Endothelial cell of umbilical vein (primary cell): ENCODE results near the gene NRAS. TPM values are rescaled to one million over a fixed set of nuclear protein-coding genes. Genes with fewer than 3 reads are reported as not detected.

ENCODE experiments used
- BruUV-seq: library from RNA; stranded (reverse); fragments of 400-500 nt; replicated peaks from 2 replicates; lab custom pipeline; 2021; lab: Mats Ljungman, UMichigan
- CTCF ChIA-PET: fragments of 300-600, 350-600 bp; sonication (Branson Sonifier 250); formaldehyde crosslinking; loops from one replicate; lab custom pipeline; 2021; ENCODE audit warnings: antibody characterized with exemption, inconsistent platforms; lab: Charles Lee
- POLR2A ChIA-PET: fragments of 300-600, 350-600 bp; sonication (Branson Sonifier 250); formaldehyde crosslinking; loops from one replicate; lab custom pipeline; 2021; ENCODE audit warnings: antibody characterized with exemption, inconsistent platforms; lab: Charles Lee
- DNase-seq: peaks from one replicate; pipeline ENCODE4 v3.0.0-alpha.2; 2011; ENCODE audit warnings: low read depth, low spot score
- FAIRE-seq: peaks from 2 replicates; lab custom pipeline; 2011; peaks lifted over from hg19 to GRCh38; lab: Jason Lieb, UNC
- H2AFZ ChIP-seq: 2 replicates; pipeline ENCODE4 v1.6.0; 2012; ENCODE audit warnings: low read depth, low read length, control low read depth, inconsistent platforms
- H3K27ac ChIP-seq: 2 replicates; pipeline ENCODE4 v1.5.1; 2011; ENCODE audit warnings: low read depth, mild to moderate bottlenecking, control low read depth, low read length, moderate library complexity; ENCODE audit not compliant: insufficient read depth
- H3K27me3 ChIP-seq, 2 experiments: 2 replicates each; pipeline versions ENCODE4 v1.6.0 to v1.6.1; 2011; ENCODE audit warnings: low read length in 2 of 2, mixed read lengths in 1 of 2; ENCODE audit not compliant: control insufficient read depth in 2 of 2, insufficient read depth in 2 of 2
- H3K36me3 ChIP-seq, 2 experiments: 2 replicates in 1 of 2; 3 replicates in 1 of 2; pipeline ENCODE4 v1.5.1; 2011; ENCODE audit warnings: low read length in 2 of 2, mild to moderate bottlenecking in 1 of 2, moderate library complexity in 1 of 2; ENCODE audit not compliant: control insufficient read depth in 2 of 2, insufficient read depth in 2 of 2; ENCODE audit errors: extremely low read depth in 1 of 2
- H3K4me1 ChIP-seq: 3 replicates; pipeline ENCODE4 v1.5.1; 2011; ENCODE audit warnings: mild to moderate bottlenecking, low read length; ENCODE audit not compliant: control insufficient read depth, insufficient read depth; ENCODE audit errors: extremely low read depth
- H3K4me2 ChIP-seq: 2 replicates; pipeline ENCODE4 v1.6.1; 2011; ENCODE audit warnings: low read length, control low read depth, mixed read lengths; ENCODE audit not compliant: insufficient read depth
- H3K4me3 ChIP-seq, 3 experiments: fragments of 200-600 bp in 1 of 3; sonication (generic), shearing (Covaris generic) in 1 of 3; replicated peaks in 1 of 3; 2 replicates each; pipeline ENCODE4 v1.5.1; 2011 to 2016; ENCODE audit warnings: control low read depth in 3 of 3, low read length in 3 of 3, mild to moderate bottlenecking in 2 of 3, inconsistent platforms in 1 of 3, low read depth in 1 of 3, moderate library complexity in 1 of 3; ENCODE audit not compliant: insufficient read depth in 1 of 3
- H3K79me2 ChIP-seq: 2 replicates; pipeline ENCODE4 v1.6.0; 2012; ENCODE audit warnings: low read length, inconsistent platforms; ENCODE audit not compliant: control insufficient read depth, insufficient read depth
- H3K9ac ChIP-seq: replicated peaks from 2 replicates; pipeline ENCODE3; 2011; ENCODE audit warnings: low read length, control low read depth; ENCODE audit not compliant: insufficient read depth; ENCODE audit errors: extremely low read depth
- H3K9me1 ChIP-seq: replicated peaks from 3 replicates; pipeline ENCODE4 v1.6.0; 2011; ENCODE audit warnings: mild to moderate bottlenecking, low read length; ENCODE audit not compliant: control insufficient read depth, insufficient read depth; ENCODE audit errors: extremely low read depth
- H3K9me3 ChIP-seq: replicated peaks from 2 replicates; pipeline ENCODE4 v1.5.1; 2012; ENCODE audit warnings: low read length, inconsistent platforms; ENCODE audit not compliant: control insufficient read depth, insufficient read depth
- H4K20me1 ChIP-seq: replicated peaks from 2 replicates; pipeline ENCODE3; 2011; ENCODE audit warnings: mild to moderate bottlenecking, low read length; ENCODE audit not compliant: control insufficient read depth, insufficient read depth; ENCODE audit errors: extremely low read depth
- CTCF ChIP-seq, 2 donors: IDR thresholded peaks; 1 replicate in 1 of 2; 2 replicates in 1 of 2; pipeline ENCODE4 v1.5.1; 2011; ENCODE audit warnings: low read length in 2 of 2, mild to moderate bottlenecking in 2 of 2, moderate library complexity in 2 of 2, control low read depth in 1 of 2, inconsistent platforms in 1 of 2, low read depth in 1 of 2; ENCODE audit not compliant: insufficient read depth in 1 of 2; ENCODE audit errors: extremely low read depth in 1 of 2
- EZH2 ChIP-seq: IDR thresholded peaks from 2 replicates; pipeline ENCODE4 v1.6.1; 2012; ENCODE audit warnings: borderline replicate concordance, low read depth, mild to moderate bottlenecking, moderate library complexity, low read length, inconsistent platforms; ENCODE audit not compliant: severe bottlenecking
- FOS ChIP-seq: IDR thresholded peaks from 2 replicates; pipeline ENCODE4 v1.6.1; 2011; ENCODE audit warnings: mild to moderate bottlenecking, low read length, moderate library complexity, borderline replicate concordance; ENCODE audit not compliant: insufficient read depth
- GATA2 ChIP-seq: IDR thresholded peaks from 2 replicates; pipeline ENCODE4 v1.7.0; 2011; ENCODE audit warnings: low read depth, mild to moderate bottlenecking, moderate library complexity, mixed read lengths, low read length; ENCODE audit not compliant: insufficient read length, insufficient read depth
- JUN ChIP-seq: IDR thresholded peaks from 2 replicates; pipeline ENCODE4 v1.6.1; 2011; ENCODE audit warnings: borderline replicate concordance, low read depth; ENCODE audit not compliant: insufficient read length, insufficient read depth
- MAX ChIP-seq: IDR thresholded peaks from 2 replicates; pipeline ENCODE4 v1.6.1; 2011; ENCODE audit not compliant: insufficient read depth, insufficient read length
- MYC ChIP-seq: IDR thresholded peaks from one replicate; pipeline ENCODE4 v1.6.1; 2011; ENCODE audit warnings: mild to moderate bottlenecking, low read depth, low read length
- POLR2A ChIP-seq: IDR thresholded peaks from 2 replicates; pipeline ENCODE4 v1.6.1; 2012; ENCODE audit warnings: low read depth, mild to moderate bottlenecking, control low read depth, low read length
- POLR2AphosphoS5 ChIP-seq: IDR thresholded peaks from 2 replicates; pipeline ENCODE4 v1.6.1; 2012; ENCODE audit warnings: low read depth, mild to moderate bottlenecking, control low read depth, low read length, moderate library complexity; ENCODE audit not compliant: insufficient read depth
- dilution Hi-C: fragments of 300-500 bp; cut with MboI; formaldehyde crosslinking; loops from one replicate; pipeline ENCODE4 v1.15.0; 2019; ENCODE audit warnings: low sequenced_read_pairs; ENCODE audit not compliant: extremely low pct_ligation_motif_present
- intact Hi-C: fragments of 100-400 bp; cut with micrococcal nuclease; formaldehyde crosslinking; loops from one replicate; pipeline ENCODE4 v1.10.0; 2022
- polyA plus RNA-seq, 4 experiments: library from polyadenylated mRNA; depleted of rRNA in 3 of 4; stranded (reverse) in 3 of 4; unstranded in 1 of 4; fragments of >200 nt; gene quantifications; 2 replicates each; pipeline versions ENCODE4 v1.2.1 to v1.2.3, GENCODE V29; 2011 to 2012; ENCODE audit warnings: missing spikeins in 1 of 4
- total RNA-seq: library from RNA; stranded (reverse); gene quantifications from 2 replicates; pipeline ENCODE4 v1.2.3, GENCODE V29; 2021

NRAS gene
- total and polyA plus RNA-seq, 2 donors (not counting 3 experiments of a cell fraction or from before 2014, with no cell fraction given) = 29.4 to 76.5 TPM

GRCh38 chr1:114756949-114757454 is 40.4 kb upstream of the NRAS start:
- BruUV-seq = TSS peak; percentile 26
- CTCF ChIA-PET = interaction anchor here (1.3 to 1.4 kb wide), 2 partner anchors 10 to 14 kb away, joined by 4 to 5 read pairs; no protein-coding TSS in a partner anchor
- Histone ChIP-seq H3K9me1 (no peaks in the 10 kb centered on the region), H3K79me2 (peaks cover 56% of the 10 kb centered on the region), H3K9ac (peak overlapping the region; percentile 100), H3K27me3 (no peaks in the 10 kb centered on the region), H3K9me3 (no peaks in the 10 kb centered on the region), H2AFZ (no peak overlapping the region), H3K36me3 (no peaks in the 10 kb centered on the region), H3K27ac (peak overlapping the region; percentile 98), H3K4me1 (peaks cover 28% of the 10 kb centered on the region), H4K20me1 (peaks cover 28% of the 10 kb centered on the region), H3K4me3 (peak overlapping the region; percentile 75 to 93 (median 91)), H3K4me2 (peak overlapping the region; percentile 97)
- FAIRE-seq (no peak), DNase-seq (no peak)
- TF ChIP-seq POLR2AphosphoS5 (no peak), POLR2A (no peak), MYC (no peak), EZH2 (no peak), CTCF (IDR thresholded peaks at IDR 0.05; ENCODE audit: extremely low read depth in 1 of 2, insufficient read depth in 1 of 2, low read depth in 1 of 2, low read length in 2 of 2) (no peak), MAX (no peak), FOS (no peak), GATA2 (no peak), JUN (no peak)
- intact Hi-C loops (loop anchor here (1.0 to 10.0 kb wide), 6 partner anchors 23 to 1620 kb away; partner anchors contain the start of genes MAGI3, NRAS, SIKE1 and TRIM33), dilution Hi-C loops (no loop called here)
- POLR2A ChIA-PET = no interaction called here
